ENCODE measurements around the gene MPPED2. TPM values are rescaled to one million over a fixed set of nuclear protein-coding genes. Genes with fewer than 3 reads are reported as not detected.
"Not testable (repeated sequence)": the region's sequence is repeated elsewhere in the genome, so short reads cannot be mapped to it uniquely, and the experiment has no call there.

The MPPED2 gene
- total RNA-seq, 1 donor from 2014 or later = 0.42 TPM

- TF ChIP-seq CTCF (IDR thresholded peaks at IDR 0.05; ENCODE audit: insufficient read depth, low read length, poor library complexity, severe bottlenecking) = no peak
- no peak overlapping the region for H3K4me3 ChIP-seq (ENCODE audit: low read depth, low read length)
- no peak for DNase-seq (ENCODE audit: low read depth)
- no peaks in the 10 kb centered on the region for H3K36me3 ChIP-seq (ENCODE audit: control insufficient read depth, insufficient read depth, low read length)
- no peaks in the 10 kb centered on the region for H3K27me3 ChIP-seq (ENCODE audit: control insufficient read depth, insufficient read depth, low read length)
These were observed 25.7 kb downstream of the MPPED2 start for GRCh38 chr11:30560206-30561106.

- TF ChIP-seq CTCF (IDR thresholded peaks at IDR 0.05; ENCODE audit: insufficient read depth, low read length, poor library complexity, severe bottlenecking) = no peak
- H3K27me3 ChIP-seq (ENCODE audit: control insufficient read depth, insufficient read depth, low read length) = no peaks in the 10 kb centered on the region
- no peak for DNase-seq (ENCODE audit: low read depth)
- no peak overlapping the region for H3K4me3 ChIP-seq (ENCODE audit: low read depth, low read length)
- H3K36me3 ChIP-seq (ENCODE audit: control insufficient read depth, insufficient read depth, low read length) = no peaks in the 10 kb centered on the region
These were observed 27.1 kb downstream of the MPPED2 start for GRCh38 chr11:30559004-30559403.

GRCh38 chr11:30554587-30554986 lies 31.6 kb downstream of the MPPED2 start:
- not testable (repeated sequence) for H3K4me3 ChIP-seq (ENCODE audit: low read depth, low read length); DNase-seq (ENCODE audit: low read depth); H3K36me3 ChIP-seq (ENCODE audit: control insufficient read depth, insufficient read depth, low read length); H3K27me3 ChIP-seq (ENCODE audit: control insufficient read depth, insufficient read depth, low read length)

GRCh38 chr11:30553521-30554110 lies 32.5 kb downstream of the MPPED2 start:
- H3K36me3 ChIP-seq (ENCODE audit: control insufficient read depth, insufficient read depth, low read length) = no peaks in the 10 kb centered on the region
- no peaks in the 10 kb centered on the region for H3K27me3 ChIP-seq (ENCODE audit: control insufficient read depth, insufficient read depth, low read length)
- no peak for DNase-seq (ENCODE audit: low read depth)
- TF ChIP-seq CTCF (IDR thresholded peaks at IDR 0.05; ENCODE audit: insufficient read depth, low read length, poor library complexity, severe bottlenecking) = no peak
- no peak overlapping the region for H3K4me3 ChIP-seq (ENCODE audit: low read depth, low read length)

GRCh38 chr11:30552839-30553238 lies 33.3 kb downstream of the MPPED2 start:
- Histone ChIP-seq H3K36me3 (ENCODE audit: control insufficient read depth, insufficient read depth, low read length) (no peaks in the 10 kb centered on the region), H3K4me3 (ENCODE audit: low read depth, low read length) (no peak overlapping the region), H3K27me3 (ENCODE audit: control insufficient read depth, insufficient read depth, low read length) (no peaks in the 10 kb centered on the region)
- no peak for TF ChIP-seq CTCF (IDR thresholded peaks at IDR 0.05; ENCODE audit: insufficient read depth, low read length, poor library complexity, severe bottlenecking)
- no peak for DNase-seq (ENCODE audit: low read depth)

GRCh38 chr11:30550022-30550542 lies 36.1 kb downstream of the MPPED2 start:
- Histone ChIP-seq H3K27me3 (ENCODE audit: control insufficient read depth, insufficient read depth, low read length) (no peaks in the 10 kb centered on the region), H3K36me3 (ENCODE audit: control insufficient read depth, insufficient read depth, low read length) (no peaks in the 10 kb centered on the region), H3K4me3 (ENCODE audit: low read depth, low read length) (no peak overlapping the region)
- TF ChIP-seq CTCF (IDR thresholded peaks at IDR 0.05; ENCODE audit: insufficient read depth, low read length, poor library complexity, severe bottlenecking) = no peak
- no peak for DNase-seq (ENCODE audit: low read depth)
